T-helper 2 cell (primary cell): ENCODE data around the gene IL20.
A peak's percentile ranks its signal among the peaks of the same experiment; 100 is the strongest.
"Not testable (repeated sequence)": the region's sequence is repeated elsewhere in the genome, so short reads cannot be mapped to it uniquely, and the experiment has no call there.

ENCODE experiments used
- DNase-seq, 5 experiments: peaks; one replicate each; pipeline versions ENCODE4 v3.0.0 to v3.0.0-alpha.2; 2012 to 2022

IL20 gene

GRCh38 chr1:206843626-206844025 lies 21.8 kb upstream of the IL20 start:
- no peak for DNase-seq

- DNase-seq: no peak
These were observed 18.9 kb upstream of the IL20 start for GRCh38 chr1:206846487-206846886.

- DNase-seq: no peak
These were observed 18.0 kb upstream of the IL20 start for GRCh38 chr1:206847337-206847834.

- no peak for DNase-seq
These were observed 17.5 kb upstream of the IL20 start for GRCh38 chr1:206847946-206848345.

- DNase-seq: no peak
These were observed 15.0 kb upstream of the IL20 start for GRCh38 chr1:206850401-206850800.

- no peak for DNase-seq
These were observed 13.9 kb upstream of the IL20 start for GRCh38 chr1:206851341-206852010.

GRCh38 chr1:206852662-206853061 lies 12.8 kb upstream of the IL20 start:
- not testable (repeated sequence) for DNase-seq

GRCh38 chr1:206853696-206854095 lies 11.7 kb upstream of the IL20 start:
- not testable (repeated sequence) for DNase-seq

GRCh38 chr1:206854401-206855129 lies 10.9 kb upstream of the IL20 start:
- DNase-seq: no peak

- no peak for DNase-seq
These were observed 9.6 kb upstream of the IL20 start for GRCh38 chr1:206855859-206856258.

- peak in 1 of 5 experiments; percentile 27 for DNase-seq
These were observed 8.6 kb upstream of the IL20 start for GRCh38 chr1:206856674-206857464.

- DNase-seq: peak in 1 of 5 experiments; percentile 19
These were observed 6.3 kb upstream of the IL20 start for GRCh38 chr1:206859082-206859521.

- DNase-seq: no peak
These were observed 5.3 kb upstream of the IL20 start for GRCh38 chr1:206860165-206860564.

GRCh38 chr1:206863266-206863665 lies 2.2 kb upstream of the IL20 start:
- no peak for DNase-seq

GRCh38 chr1:206866062-206866461 lies 639 bp downstream of the IL20 start:
- DNase-seq: no peak

- DNase-seq: no peak
These were observed 1.8 kb downstream of the IL20 start for GRCh38 chr1:206867239-206867638.

- DNase-seq: no peak
These were observed 2.3 kb downstream of the IL20 start for GRCh38 chr1:206867716-206868115.

GRCh38 chr1:206868264-206868663 lies 2.8 kb downstream of the IL20 start:
- DNase-seq: no peak

GRCh38 chr1:206872139-206872538 lies 6.7 kb downstream of the IL20 start:
- no peak for DNase-seq

- DNase-seq: no peak
These were observed 8.3 kb downstream of the IL20 start for GRCh38 chr1:206873603-206874188.

GRCh38 chr1:206875752-206876377 lies 10.4 kb downstream of the IL20 start:
- no peak for DNase-seq

GRCh38 chr1:206878456-206878855 lies 13.0 kb downstream of the IL20 start:
- DNase-seq: no peak
